NCI-H82 (cell line): ENCODE data around the gene RTKN.

Experiments
- DNase-seq: peaks from one replicate; lab custom pipeline; 2025; lab: John Stamatoyannopoulos, UW

RTKN gene

GRCh38 chr2:74416778-74417177 is 25.0 kb downstream of the RTKN start:
- peak; percentile 41 for DNase-seq

DNA sequence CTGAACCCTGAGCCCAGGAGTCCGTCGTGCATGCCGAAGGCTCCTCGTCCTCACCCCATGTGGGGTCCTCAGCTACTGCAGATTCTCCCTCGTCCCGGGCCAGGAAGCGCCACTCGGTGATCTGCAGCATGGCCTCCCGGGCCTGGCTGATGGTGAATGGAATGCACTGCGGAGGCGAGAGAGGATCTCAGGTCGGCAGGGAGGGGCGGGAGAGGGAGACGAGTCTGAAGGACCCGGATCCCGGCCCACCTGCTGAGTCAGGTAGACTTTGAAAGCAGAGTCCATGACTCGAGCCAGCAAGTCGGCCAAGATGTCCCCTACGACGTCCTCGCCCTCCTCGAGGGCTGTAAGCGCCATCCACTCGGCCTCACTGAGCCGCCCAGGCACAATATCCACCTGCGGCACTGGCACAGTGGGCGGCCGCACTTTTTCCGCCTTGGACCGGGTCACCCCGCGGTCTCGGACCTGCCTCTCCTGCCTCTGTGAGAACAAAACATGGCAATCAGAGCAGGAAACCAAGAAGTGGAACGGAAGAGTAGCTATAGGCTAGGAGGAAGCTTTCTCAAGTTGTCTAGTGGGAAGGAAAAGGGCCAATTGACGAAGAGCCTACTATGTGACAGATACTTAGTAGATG is 25.9 kb downstream of the RTKN start:
- DNase-seq = no peak

GRCh38 chr2:74414881-74415761 is 26.6 kb downstream of the RTKN start:
- DNase-seq = no peak

DNA sequence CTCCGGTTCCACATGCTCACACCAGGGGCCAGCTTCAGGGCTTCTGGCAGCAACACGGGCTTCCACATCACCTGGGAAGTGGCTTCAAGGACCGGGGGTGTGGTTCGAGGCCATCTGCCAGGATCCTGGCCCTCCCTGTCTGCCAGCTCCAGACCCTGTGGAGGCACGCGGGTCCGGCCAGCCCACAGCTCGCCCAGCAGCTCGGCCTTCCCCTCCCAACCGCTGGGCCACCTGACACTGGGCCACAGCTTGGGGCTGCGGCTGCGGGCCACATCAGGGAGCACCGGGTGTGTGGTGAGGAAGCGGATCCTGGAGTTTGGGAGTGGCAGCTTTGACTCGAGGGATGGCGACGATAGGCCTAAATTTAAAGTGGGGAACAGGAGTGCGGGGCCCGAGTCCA is 27.3 kb downstream of the RTKN start:
- DNase-seq = no peak

DNA sequence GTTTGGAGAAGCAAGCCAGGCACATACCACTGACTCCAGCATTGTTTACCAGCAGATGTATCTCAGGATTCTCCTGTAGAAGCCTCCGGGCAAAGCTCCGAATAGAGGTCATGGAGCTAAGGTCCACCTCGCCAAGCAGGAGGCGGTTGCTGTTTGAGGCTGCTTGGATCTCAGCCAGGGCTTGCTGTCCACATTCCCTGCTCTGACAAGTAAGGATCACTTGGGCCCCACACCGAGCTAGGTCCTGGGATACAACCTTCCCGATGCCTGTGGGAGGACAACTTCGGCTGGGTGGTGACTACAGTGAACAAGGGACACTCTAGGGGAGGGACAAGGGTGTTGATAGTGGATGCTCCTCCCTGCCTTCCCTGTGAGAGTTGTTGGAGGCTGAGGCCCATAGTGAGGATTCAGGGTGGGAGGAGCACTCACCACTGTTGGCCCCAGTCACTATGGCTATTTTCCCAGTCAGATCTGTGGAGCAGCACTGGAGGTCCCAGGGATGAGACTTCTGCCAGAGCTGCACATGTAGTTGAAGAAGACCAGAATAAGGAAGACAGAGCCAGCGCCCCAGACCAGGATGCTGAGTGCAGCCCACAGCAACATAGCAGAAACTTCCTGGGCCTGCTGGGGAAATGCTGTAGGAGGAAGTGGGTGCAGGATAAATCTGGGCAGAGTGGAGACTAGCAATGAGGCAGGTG is 28.6 kb downstream of the RTKN start:
- DNase-seq = no peak

- DNase-seq = no peak
Observed at GRCh38 chr2:74407682-74408081, 34.1 kb downstream of the RTKN start.

DNA sequence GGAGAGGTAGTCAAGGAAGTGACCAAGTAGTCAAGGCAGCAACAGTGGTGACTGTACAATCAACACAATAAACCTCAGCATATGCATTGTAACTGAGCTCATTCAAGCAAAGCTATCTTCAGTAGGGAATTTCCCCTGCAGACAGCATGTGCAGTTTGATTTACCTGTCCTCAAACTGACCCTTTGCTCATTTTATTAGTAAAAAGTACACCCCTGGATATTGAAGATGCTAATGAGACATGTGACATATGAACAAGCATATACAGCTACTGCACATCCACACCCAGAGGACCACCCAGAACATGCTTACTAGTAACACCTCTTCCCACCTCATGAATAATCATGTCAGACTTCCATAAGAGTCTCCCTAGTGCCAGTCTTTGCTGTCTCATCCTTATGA is 35.7 kb downstream of the RTKN start:
- no peak for DNase-seq

GRCh38 chr2:74401891-74402290 is 39.8 kb downstream of the RTKN start:
- no peak for DNase-seq

GRCh38 chr2:74399785-74400184 is 42.0 kb downstream of the RTKN start:
- peak; percentile 68 for DNase-seq

DNA sequence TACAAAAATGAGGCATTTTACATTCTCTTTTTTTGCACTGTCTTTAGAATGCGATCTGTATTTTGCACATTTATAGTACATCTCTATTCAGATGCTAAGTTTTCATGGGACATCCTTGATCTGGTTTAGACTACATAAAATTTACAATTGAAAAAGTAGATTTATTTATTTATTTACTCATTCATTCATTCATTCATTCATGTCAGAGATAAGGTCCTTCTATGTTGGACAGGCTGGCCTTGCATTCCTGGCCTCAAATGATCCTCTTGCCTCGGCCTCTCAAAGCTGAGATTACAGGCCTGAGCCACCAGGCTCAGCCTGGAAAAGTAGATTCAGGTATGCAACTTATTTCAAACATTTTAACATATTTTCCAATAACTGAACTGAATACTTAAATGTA is 45.6 kb downstream of the RTKN start:
- no peak for DNase-seq

GRCh38 chr2:74393525-74393924 is 48.2 kb downstream of the RTKN start:
- DNase-seq = no peak

DNA sequence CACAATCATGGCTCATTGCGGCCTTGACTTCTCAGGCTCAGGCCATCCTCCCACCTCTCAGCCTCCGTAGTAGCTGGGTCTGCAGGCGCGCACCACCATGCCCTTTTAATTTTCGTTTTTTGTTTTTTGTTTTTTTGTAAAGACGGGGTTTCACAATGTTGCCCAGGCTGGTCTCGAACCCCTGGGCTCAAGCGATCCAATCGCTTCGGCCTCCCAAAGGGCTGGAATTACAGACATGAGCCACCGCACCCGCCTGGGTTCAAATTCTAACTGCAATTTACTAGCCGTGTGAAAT is 49.3 kb downstream of the RTKN start:
- DNase-seq = no peak

GRCh38 chr2:74391580-74392448 is 49.9 kb downstream of the RTKN start:
- DNase-seq = peak; percentile 97

DNA sequence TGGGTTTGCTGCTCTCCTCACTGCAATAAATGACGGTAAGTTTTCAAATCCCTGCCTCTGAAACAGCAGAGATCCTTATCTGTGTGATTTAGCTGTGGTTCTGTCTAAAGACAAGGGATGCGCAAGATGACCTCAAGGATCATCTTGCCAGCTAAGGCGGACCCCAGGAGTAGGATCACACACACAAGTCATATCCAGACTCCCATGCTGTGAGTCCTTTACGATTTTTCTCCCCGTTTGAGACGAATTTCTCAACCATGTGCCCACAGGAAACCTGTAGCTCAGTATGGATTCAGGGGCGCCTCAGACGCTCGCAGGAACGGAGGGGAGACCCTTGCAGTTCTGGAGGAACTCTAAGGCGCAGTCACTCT is 50.5 kb downstream of the RTKN start:
- peak; percentile 66 for DNase-seq

DNA sequence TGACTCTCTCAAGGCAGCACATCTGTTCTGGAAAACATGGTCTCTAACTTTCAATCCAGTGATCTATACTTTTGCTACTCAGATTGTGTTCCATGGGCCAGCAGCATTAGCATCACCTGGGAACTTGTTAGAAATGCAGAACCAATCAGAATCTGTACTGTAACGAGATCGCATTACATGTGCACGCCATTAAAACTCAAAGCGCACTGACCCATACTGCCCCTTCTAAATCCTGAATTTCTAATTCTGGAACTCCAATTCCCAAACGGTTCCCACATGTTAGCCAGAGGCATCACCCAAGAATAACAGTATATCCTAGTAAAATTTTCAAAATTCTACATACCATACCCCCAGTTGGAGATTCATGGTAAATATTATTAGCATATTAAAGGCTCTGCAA is 51.1 kb downstream of the RTKN start:
- peak; percentile 35 for DNase-seq

DNA sequence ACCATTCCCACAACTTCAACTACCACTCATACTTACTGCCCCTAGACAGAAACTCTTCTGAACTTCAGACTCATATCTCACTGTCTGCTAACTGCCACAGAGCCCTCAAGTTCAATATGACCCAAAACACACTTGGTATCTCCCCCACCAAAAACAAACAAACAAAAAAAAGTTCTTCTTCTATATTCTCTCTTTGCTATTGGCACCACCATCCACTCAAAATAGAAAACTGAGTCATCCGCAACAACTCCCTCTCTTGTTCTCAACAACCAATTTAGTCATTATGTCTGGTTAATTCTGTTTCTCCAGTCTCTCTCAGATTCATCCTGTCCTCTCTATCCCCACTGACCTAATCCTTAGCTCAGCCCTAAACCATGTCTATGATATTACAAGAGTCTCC is 54.4 kb downstream of the RTKN start:
- no peak for DNase-seq

- DNase-seq = no peak
Observed at GRCh38 chr2:74385396-74385795, 56.3 kb downstream of the RTKN start.

GRCh38 chr2:74384051-74384450 is 57.7 kb downstream of the RTKN start:
- DNase-seq = no peak

- no peak for DNase-seq
Observed at GRCh38 chr2:74383254-74383653, 58.5 kb downstream of the RTKN start.

GRCh38 chr2:74381751-74382150 is 60.0 kb downstream of the RTKN start:
- DNase-seq = no peak

DNA sequence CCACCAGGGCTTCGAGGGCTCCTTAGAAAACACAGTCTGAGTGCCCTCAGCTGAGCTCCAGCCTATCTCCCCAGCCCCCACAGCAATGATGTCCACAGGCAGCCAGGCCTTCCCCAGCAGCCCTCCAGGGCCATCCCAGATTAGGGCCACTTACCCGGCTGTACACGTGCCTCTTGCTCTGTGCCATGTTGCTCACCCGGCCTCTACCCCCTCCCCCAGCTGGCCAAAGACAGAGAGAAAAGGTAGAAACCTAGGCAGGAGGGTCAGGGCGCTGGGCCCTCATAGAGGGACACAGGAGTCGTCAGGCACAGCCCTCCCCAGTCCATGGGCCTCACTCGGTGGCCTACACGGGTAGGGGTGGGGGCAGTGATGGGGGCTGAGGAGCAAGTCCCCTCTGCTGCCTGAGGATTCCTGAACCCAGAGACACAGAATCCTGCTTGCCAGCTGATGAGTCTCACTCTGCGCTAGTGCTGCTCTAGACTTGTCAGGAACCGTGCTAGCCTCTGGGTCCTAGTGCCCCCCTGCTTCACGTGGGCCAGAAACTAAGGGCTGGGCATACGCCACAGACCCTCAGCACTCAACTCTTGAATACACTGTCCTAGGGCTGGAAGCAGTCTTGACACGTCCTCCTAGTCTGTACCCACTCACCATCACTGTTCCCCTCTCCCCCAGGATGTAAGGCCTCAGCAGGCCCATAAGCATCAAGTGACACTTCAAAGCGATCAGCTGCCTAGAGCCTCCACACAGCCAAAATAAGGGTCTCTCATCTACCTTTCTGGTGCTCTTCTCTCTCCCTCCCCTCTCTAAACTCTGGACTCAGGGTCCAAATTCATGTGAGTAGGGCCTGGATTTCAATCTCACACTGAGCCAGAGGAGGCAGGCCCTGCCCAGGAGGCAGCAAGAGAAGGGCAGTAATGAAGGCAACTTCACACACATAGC is 61.6 kb downstream of the RTKN start, which contains the start of gene DCTN1:
Gene DCTN1, minus strand, starts transcription at position 461 of the 939 bp plus-strand sequence. Its CDS starts 274 bp downstream, at position 187.
- peak; percentile 54 for DNase-seq
